H9 (cell line): ENCODE data around the gene RAD51D. TPM values are rescaled to one million over a fixed set of nuclear protein-coding genes. Genes with fewer than 3 reads are reported as not detected.

ENCODE experiments used
- DNase-seq: peaks from one replicate; pipeline ENCODE4 v3.0.0-alpha.2; 2017
- H2AFZ ChIP-seq: one replicate; pipeline ENCODE4 v1.6.1; 2013; ENCODE audit warnings: mild to moderate bottlenecking, low read length, control low read depth, moderate library complexity
- H2AK5ac ChIP-seq: 2 replicates; pipeline ENCODE4 v1.6.1; 2013; ENCODE audit warnings: low read length, control low read depth, mixed read lengths; ENCODE audit not compliant: insufficient read length
- H2BK120ac ChIP-seq: one replicate; pipeline ENCODE4 v1.6.1; 2013; ENCODE audit warnings: low read depth, mild to moderate bottlenecking, low read length, control low read depth, inconsistent platforms; ENCODE audit not compliant: poor library complexity, severe bottlenecking
- H2BK12ac ChIP-seq: 2 replicates; pipeline ENCODE4 v1.6.1; 2013; ENCODE audit warnings: low read length, control low read depth, mixed read lengths, low read depth; ENCODE audit not compliant: insufficient read length
- H2BK15ac ChIP-seq: 2 replicates; pipeline ENCODE4 v1.6.1; 2013; ENCODE audit warnings: low read depth, low read length, control low read depth
- H2BK20ac ChIP-seq: one replicate; pipeline ENCODE4 v1.6.1; 2013; ENCODE audit warnings: low read depth, mild to moderate bottlenecking, low read length, control low read depth, inconsistent platforms; ENCODE audit not compliant: poor library complexity, severe bottlenecking
- H2BK5ac ChIP-seq: 2 replicates; pipeline ENCODE4 v1.6.1; 2013; ENCODE audit warnings: low read length, control low read depth, mixed read lengths; ENCODE audit not compliant: insufficient read length
- H3K14ac ChIP-seq: 2 replicates; pipeline ENCODE4 v1.6.1; 2013; ENCODE audit warnings: low read length, control low read depth; ENCODE audit not compliant: insufficient read depth
- H3K18ac ChIP-seq: 2 replicates; pipeline ENCODE4 v1.6.1; 2013; ENCODE audit warnings: low read depth, mild to moderate bottlenecking, mixed read lengths, low read length, control low read depth; ENCODE audit not compliant: insufficient read length
- H3K23ac ChIP-seq: 2 replicates; pipeline ENCODE4 v1.6.1; 2013; ENCODE audit warnings: low read length, control low read depth, mixed read lengths, low read depth; ENCODE audit not compliant: insufficient read length
- H3K23me2 ChIP-seq: 2 replicates; pipeline ENCODE4 v1.6.1; 2013; ENCODE audit warnings: low read depth, mild to moderate bottlenecking, mixed read lengths, low read length, control low read depth; ENCODE audit not compliant: insufficient read length, poor library complexity, severe bottlenecking
- H3K27ac ChIP-seq: 2 replicates; pipeline ENCODE4 v1.5.1; 2013; ENCODE audit warnings: low read length, control low read depth, mixed read lengths, low read depth; ENCODE audit not compliant: insufficient read length
- H3K27me3 ChIP-seq: 2 replicates; pipeline ENCODE4 v1.6.1; 2013; ENCODE audit warnings: low read length, control low read depth, inconsistent platforms; ENCODE audit not compliant: insufficient read depth
- H3K4ac ChIP-seq: 2 replicates; pipeline ENCODE4 v1.6.1; 2013; ENCODE audit warnings: low read depth, mild to moderate bottlenecking, control low read depth, inconsistent platforms, low read length, moderate library complexity
- H3K4me1 ChIP-seq: 2 replicates; pipeline ENCODE4 v1.6.1; 2013; ENCODE audit warnings: low read length, control low read depth, inconsistent platforms; ENCODE audit not compliant: insufficient read depth
- H3K4me2 ChIP-seq: 2 replicates; pipeline ENCODE4 v1.6.1; 2013; ENCODE audit warnings: low read length, control low read depth, mixed read lengths; ENCODE audit not compliant: insufficient read length, insufficient read depth
- H3K56ac ChIP-seq: 2 replicates; pipeline ENCODE4 v1.6.1; 2013; ENCODE audit warnings: low read depth, mild to moderate bottlenecking, mixed read lengths, low read length, control low read depth; ENCODE audit not compliant: insufficient read length
- H3K79me1 ChIP-seq: 2 replicates; pipeline ENCODE4 v1.6.1; 2013; ENCODE audit warnings: low read depth, mild to moderate bottlenecking, moderate library complexity, low read length, control low read depth, inconsistent platforms; ENCODE audit not compliant: insufficient read depth, poor library complexity, severe bottlenecking
- H3K79me2 ChIP-seq: 2 replicates; pipeline ENCODE4 v1.6.1; 2013; ENCODE audit warnings: low read length, control low read depth, inconsistent platforms; ENCODE audit not compliant: insufficient read depth
- H3K9ac ChIP-seq: 2 replicates; pipeline ENCODE4 v1.6.1; 2013; ENCODE audit warnings: low read length, control low read depth, mixed read lengths; ENCODE audit not compliant: insufficient read length; ENCODE audit errors: extremely low read depth
- H3K9me3 ChIP-seq: one replicate; pipeline ENCODE4 v1.6.1; 2013; ENCODE audit warnings: low read depth, low read length, inconsistent platforms; ENCODE audit not compliant: control insufficient read depth
- H3T11ph ChIP-seq: one replicate; pipeline ENCODE4 v1.6.1; 2013; ENCODE audit warnings: mild to moderate bottlenecking, low read length, control low read depth, inconsistent platforms
- H4K20me1 ChIP-seq: one replicate; pipeline ENCODE4 v1.6.1; 2013; ENCODE audit not compliant: control insufficient read depth, insufficient read length, insufficient read depth
- H4K5ac ChIP-seq: 2 replicates; pipeline ENCODE4 v1.6.1; 2013; ENCODE audit warnings: low read depth, mild to moderate bottlenecking, mixed read lengths, low read length, control low read depth; ENCODE audit not compliant: insufficient read length
- H4K8ac ChIP-seq: replicated peaks from 2 replicates; pipeline ENCODE4 v1.6.1; 2013; ENCODE audit warnings: low read length, control low read depth, mixed read lengths, low read depth; ENCODE audit not compliant: insufficient read length
- H4K91ac ChIP-seq: 2 replicates; pipeline ENCODE4 v1.6.1; 2013; ENCODE audit warnings: low read depth, mild to moderate bottlenecking, moderate library complexity, mixed read lengths, low read length, control low read depth; ENCODE audit not compliant: insufficient read length
- H3K27ac Mint-ChIP-seq, 3 experiments: 2 replicates in 2 of 3; 3 replicates in 1 of 3; pipeline ENCODE4 v1.8.0; 2020 to 2021; ENCODE audit warnings: mixed read lengths in 3 of 3, mild to moderate bottlenecking in 1 of 3, moderate library complexity in 1 of 3
- H3K27me3 Mint-ChIP-seq: 2 replicates; pipeline ENCODE4 v1.8.0; 2021; ENCODE audit warnings: low read depth, mild to moderate bottlenecking, moderate library complexity, mixed read lengths
- H3K36me3 Mint-ChIP-seq, 3 experiments: 2 replicates in 2 of 3; 3 replicates in 1 of 3; pipeline ENCODE4 v1.8.0; 2020 to 2021; ENCODE audit warnings: low read depth in 3 of 3, mixed read lengths in 3 of 3; ENCODE audit not compliant: insufficient read depth in 1 of 3
- H3K4me1 Mint-ChIP-seq, 2 experiments: 2 replicates each; pipeline ENCODE4 v1.8.0; 2020; ENCODE audit warnings: mixed read lengths in 2 of 2
- H3K4me3 Mint-ChIP-seq, 2 experiments: 2 replicates in 1 of 2; 3 replicates in 1 of 2; pipeline ENCODE4 v1.8.0; 2020 to 2021; ENCODE audit warnings: mild to moderate bottlenecking in 2 of 2, mixed read lengths in 2 of 2, moderate library complexity in 1 of 2
- H3K9me3 Mint-ChIP-seq, 2 experiments: 2 replicates in 1 of 2; 3 replicates in 1 of 2; pipeline ENCODE4 v1.8.0; 2020; ENCODE audit warnings: mild to moderate bottlenecking in 2 of 2, mixed read lengths in 2 of 2, moderate library complexity in 1 of 2
- CTCF ChIP-seq: fragments of 200-600 bp; sonication (generic); conservative IDR thresholded peaks from 3 replicates; pipeline ENCODE4 v1.8.0; 2021; ENCODE audit warnings: antibody characterized with exemption, mild to moderate bottlenecking
- WGBS: extraction: QIAGEN DNeasy Blood & Tissue Kit; methylation state at CpG from one replicate; pipeline ENCODE4 v1.1.7; 2013; ENCODE audit warnings: missing lambda C conversion rate, low lambda C conversion rate, mixed read lengths; ENCODE audit not compliant: insufficient read length; ENCODE audit errors: extremely low coverage; 5-methylcytosine and 5-hydroxymethylcytosine counted together
- total RNA-seq: library from RNA; stranded (reverse); gene quantifications from 2 replicates; pipeline ENCODE4 v1.2.1, GENCODE V29; 2021

Gene RAD51D
- total RNA-seq, 1 experiment from 2014 or later, result 15.8 TPM

GRCh38 chr17:35089586-35090296 lies 29.9 kb downstream of the RAD51D start:
- H2BK20ac ChIP-seq, result no peak overlapping the region
- WGBS, result no CpG with 5 or more reads among the region's 22 CpGs
- H2BK12ac ChIP-seq, result no peak overlapping the region
- H3K9me3 Mint-ChIP-seq, result no peaks in the 10 kb centered on the region
- no peak overlapping the region for H3T11ph ChIP-seq
- no peak overlapping the region for H4K91ac ChIP-seq
- H3K27ac Mint-ChIP-seq, result peak overlapping the region in 1 of 3 experiments; percentile 85; a peak in 3 of 7 replicates
- peaks cover 5% of the 10 kb centered on the region; the same call in 1 of the 2 replicates for H3K4me1 ChIP-seq
- H4K8ac ChIP-seq, result no peak overlapping the region
- no peaks in the 10 kb centered on the region for H3K79me1 ChIP-seq
- no peak overlapping the region for H2BK15ac ChIP-seq
- H3K27ac ChIP-seq, result no peak overlapping the region
- H3K4me1 Mint-ChIP-seq, result peaks cover 43% of the 10 kb centered on the region in 2 experiments
- H3K9me3 ChIP-seq, result no peaks in the 10 kb centered on the region
- H3K4me2 ChIP-seq, result peak overlapping the region; percentile 73
- TF ChIP-seq CTCF, result peak; percentile 49; the same call in 2 of the 3 replicates
- no peak overlapping the region for H3K4ac ChIP-seq
- H3K18ac ChIP-seq, result peak overlapping the region; percentile 9
- H2AFZ ChIP-seq, result peak overlapping the region; percentile 12
- no peak overlapping the region for H3K14ac ChIP-seq
- peaks cover 0 to 2% (median 0%) of the 10 kb centered on the region in 3 experiments; a peak in 1 of 7 replicates for H3K36me3 Mint-ChIP-seq
- no peak overlapping the region for H2BK5ac ChIP-seq
- no peak overlapping the region for H4K5ac ChIP-seq
- peak overlapping the region; percentile 79 to 81 for H3K4me3 Mint-ChIP-seq
- no peak overlapping the region for H3K23ac ChIP-seq
- peak; percentile 78 for DNase-seq
- peaks cover 15% of the 10 kb centered on the region for H3K23me2 ChIP-seq
- H3K79me2 ChIP-seq, result no peaks in the 10 kb centered on the region; the same call in 1 of the 2 replicates
- no peak overlapping the region for H2AK5ac ChIP-seq
- H3K27me3 ChIP-seq, result no peaks in the 10 kb centered on the region
- no peaks in the 10 kb centered on the region for H4K20me1 ChIP-seq
- peak overlapping the region; percentile 1 for H3K9ac ChIP-seq
- H3K27me3 Mint-ChIP-seq, result no peaks in the 10 kb centered on the region; the same call in 1 of the 2 replicates
- no peak overlapping the region for H2BK120ac ChIP-seq
- no peak overlapping the region for H3K56ac ChIP-seq
